Keratinocyte (primary cell): Measurements from ENCODE around the gene GNL3. TPM values are rescaled to one million over a fixed set of nuclear protein-coding genes. Genes with fewer than 3 reads are reported as not detected.

ENCODE experiments used
- DNase-seq: peaks from one replicate; pipeline ENCODE4 v3.0.0-alpha.2; 2011; ENCODE audit warnings: low read depth, missing footprints, low spot score
- FAIRE-seq: peaks from 2 replicates; lab custom pipeline; 2011; peaks lifted over from hg19 to GRCh38; lab: Jason Lieb, UNC
- H2AFZ ChIP-seq: 2 replicates; pipeline ENCODE4 v1.6.0; 2012; ENCODE audit warnings: low read length, control low read depth, inconsistent platforms; ENCODE audit not compliant: control insufficient read depth
- H3K27ac ChIP-seq: 2 replicates; pipeline ENCODE4 v1.5.1; 2011; ENCODE audit warnings: low read length; ENCODE audit not compliant: control insufficient read depth, insufficient read depth
- H3K27me3 ChIP-seq: 3 replicates; pipeline ENCODE4 v1.6.0; 2011; ENCODE audit warnings: low read length; ENCODE audit not compliant: control insufficient read depth, insufficient read depth; ENCODE audit errors: extremely low read depth
- H3K36me3 ChIP-seq, 2 experiments: 2 replicates in 1 of 2; 3 replicates in 1 of 2; pipeline ENCODE4 v1.5.1; 2011; ENCODE audit warnings: low read length in 2 of 2, mild to moderate bottlenecking in 1 of 2; ENCODE audit not compliant: control insufficient read depth in 2 of 2, insufficient read depth in 2 of 2; ENCODE audit errors: extremely low read depth in 1 of 2
- H3K4me1 ChIP-seq: 3 replicates; pipeline ENCODE4 v1.5.1; 2011; ENCODE audit warnings: low read length; ENCODE audit not compliant: control insufficient read depth, insufficient read depth; ENCODE audit errors: extremely low read depth
- H3K4me2 ChIP-seq: 3 replicates; pipeline ENCODE4 v1.6.0; 2011; ENCODE audit warnings: low read depth, low read length; ENCODE audit not compliant: control insufficient read depth, insufficient read depth; ENCODE audit errors: extremely low read depth
- H3K4me3 ChIP-seq, 3 experiments: fragments of 200-600 bp in 1 of 3; sonication (generic) in 1 of 3; 2 replicates in 2 of 3; 3 replicates in 1 of 3; pipeline ENCODE4 v1.5.1; 2011 to 2016; ENCODE audit warnings: low read length in 3 of 3, mild to moderate bottlenecking in 3 of 3, control low read depth in 2 of 3, inconsistent platforms in 1 of 3, low read depth in 1 of 3, mixed read lengths in 1 of 3, mixed run types in 1 of 3, moderate library complexity in 1 of 3; ENCODE audit not compliant: control insufficient read depth in 2 of 3, insufficient read depth in 2 of 3; ENCODE audit errors: extremely low read depth in 1 of 3
- H3K79me2 ChIP-seq: 2 replicates; pipeline ENCODE4 v1.6.0; 2012; ENCODE audit warnings: low read length; ENCODE audit not compliant: control insufficient read depth, insufficient read depth
- H3K9ac ChIP-seq: 3 replicates; pipeline ENCODE4 v1.6.0; 2011; ENCODE audit warnings: low read length; ENCODE audit not compliant: control insufficient read depth, insufficient read depth; ENCODE audit errors: extremely low read depth
- H3K9me1 ChIP-seq: 3 replicates; pipeline ENCODE4 v1.6.0; 2011; ENCODE audit warnings: low read length; ENCODE audit not compliant: control insufficient read depth, insufficient read depth; ENCODE audit errors: extremely low read depth
- H3K9me3 ChIP-seq: 2 replicates; pipeline ENCODE4 v1.5.1; 2012; ENCODE audit warnings: low read depth, low read length; ENCODE audit not compliant: control insufficient read depth
- H4K20me1 ChIP-seq: 3 replicates; pipeline ENCODE4 v1.6.0; 2011; ENCODE audit warnings: low read length; ENCODE audit not compliant: control insufficient read depth, insufficient read depth; ENCODE audit errors: extremely low read depth
- EZH2 ChIP-seq: IDR thresholded peaks from one replicate; pipeline ENCODE4 v1.6.1; 2012; ENCODE audit warnings: inconsistent platforms, mild to moderate bottlenecking, low read length, moderate library complexity
- dilution Hi-C: fragments of 300-500 bp; cut with MboI; formaldehyde crosslinking; loops from one replicate; pipeline ENCODE4 v1.7.0; 2020; ENCODE audit warnings: low sequenced_read_pairs; ENCODE audit not compliant: extremely low pct_ligation_motif_present
- polyA plus RNA-seq, 5 experiments: library from polyadenylated mRNA; depleted of rRNA in 3 of 5; stranded (reverse) in 3 of 5; stranded (forward) in 1 of 5; unstranded in 1 of 5; fragments of >200 nt; gene quantifications; 1 replicate in 1 of 5; 2 replicates in 3 of 5; 3 replicates in 1 of 5; pipeline versions ENCODE4 v1.2.1 to v1.2.3, GENCODE V29; 2011 to 2012; ENCODE audit warnings: missing spikeins in 2 of 5, low read depth in 1 of 5, low replicate concordance in 1 of 5
- TF ChIP-seq, protein P1 (sequence below), 3 experiments: IDR thresholded peaks in 1 of 3; conservative IDR thresholded peaks in 1 of 3; optimal IDR thresholded peaks in 1 of 3; 2 replicates in 2 of 3; 3 replicates in 1 of 3; pipeline versions ENCODE3 to v1.5.1; 2011; ENCODE audit warnings: low read length in 3 of 3, mild to moderate bottlenecking in 3 of 3, moderate library complexity in 2 of 3, control low read depth in 1 of 3, inconsistent platforms in 1 of 3; ENCODE audit not compliant: insufficient read depth in 2 of 3; ENCODE audit errors: extremely low read depth in 1 of 3

GNL3 gene
- polyA plus RNA-seq, 1 donor (not counting 4 experiments of a cell fraction or from before 2014, with no cell fraction given), result 128 TPM

DNA sequence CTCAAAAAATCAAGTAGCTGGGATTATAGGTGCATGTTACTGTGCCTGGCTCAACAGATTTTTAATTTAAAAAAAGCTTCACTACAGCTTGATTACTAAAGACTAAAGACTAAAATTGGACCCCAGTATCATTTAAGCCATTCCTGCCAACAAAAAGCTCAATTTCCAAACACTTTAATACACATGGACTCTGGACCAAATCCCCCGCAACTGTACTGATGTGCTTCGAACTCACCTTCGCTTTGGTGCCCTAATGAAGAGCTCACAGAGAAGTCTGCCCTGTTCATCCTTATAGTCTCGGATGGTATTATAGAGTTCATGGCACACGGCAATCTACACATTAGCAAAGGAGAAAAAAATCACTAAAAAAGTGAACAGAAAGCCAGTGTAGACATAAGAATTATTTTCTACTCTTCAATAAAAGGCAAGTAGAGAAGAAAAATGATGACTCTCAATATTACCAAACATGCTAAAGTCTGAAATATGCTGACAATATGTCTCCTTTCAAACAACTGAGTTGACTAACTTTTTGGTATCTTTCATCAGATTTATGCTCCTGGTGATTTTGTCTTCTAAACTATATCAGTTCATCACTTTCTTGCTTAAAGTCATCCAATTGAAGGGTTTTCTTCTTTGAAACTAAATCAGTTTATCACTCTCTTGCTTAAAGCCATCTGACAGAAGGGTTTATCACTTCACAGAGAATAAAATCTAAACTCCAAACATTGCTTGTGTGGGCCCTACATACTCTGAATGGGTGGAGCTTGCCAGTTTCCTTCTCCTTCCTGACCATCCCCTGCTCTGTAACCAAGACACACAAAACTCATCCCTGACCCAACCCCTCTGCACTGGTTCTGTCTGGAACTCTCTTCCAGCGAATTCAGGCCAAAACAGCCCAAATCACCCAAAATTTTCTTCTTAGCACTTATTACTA lies 7.3 kb upstream of the GNL3 start:
- DNase-seq (no peak), FAIRE-seq (no peak)
- Histone ChIP-seq H3K79me2 (peaks cover 26% of the 10 kb centered on the region), H3K27ac (peak overlapping the region; percentile 71), H4K20me1 (no peaks in the 10 kb centered on the region), H3K9ac (no peak overlapping the region), H3K27me3 (no peaks in the 10 kb centered on the region), H3K4me1 (peaks cover 18% of the 10 kb centered on the region), H3K4me2 (no peak overlapping the region), H2AFZ (no peak overlapping the region), H3K36me3 (peaks cover 17 to 25% of the 10 kb centered on the region in 2 experiments), H3K4me3 (no peak overlapping the region), H3K9me1 (no peaks in the 10 kb centered on the region), H3K9me3 (no peaks in the 10 kb centered on the region)
- TF ChIP-seq EZH2, result no peak
- TF ChIP-seq, protein P1, sequence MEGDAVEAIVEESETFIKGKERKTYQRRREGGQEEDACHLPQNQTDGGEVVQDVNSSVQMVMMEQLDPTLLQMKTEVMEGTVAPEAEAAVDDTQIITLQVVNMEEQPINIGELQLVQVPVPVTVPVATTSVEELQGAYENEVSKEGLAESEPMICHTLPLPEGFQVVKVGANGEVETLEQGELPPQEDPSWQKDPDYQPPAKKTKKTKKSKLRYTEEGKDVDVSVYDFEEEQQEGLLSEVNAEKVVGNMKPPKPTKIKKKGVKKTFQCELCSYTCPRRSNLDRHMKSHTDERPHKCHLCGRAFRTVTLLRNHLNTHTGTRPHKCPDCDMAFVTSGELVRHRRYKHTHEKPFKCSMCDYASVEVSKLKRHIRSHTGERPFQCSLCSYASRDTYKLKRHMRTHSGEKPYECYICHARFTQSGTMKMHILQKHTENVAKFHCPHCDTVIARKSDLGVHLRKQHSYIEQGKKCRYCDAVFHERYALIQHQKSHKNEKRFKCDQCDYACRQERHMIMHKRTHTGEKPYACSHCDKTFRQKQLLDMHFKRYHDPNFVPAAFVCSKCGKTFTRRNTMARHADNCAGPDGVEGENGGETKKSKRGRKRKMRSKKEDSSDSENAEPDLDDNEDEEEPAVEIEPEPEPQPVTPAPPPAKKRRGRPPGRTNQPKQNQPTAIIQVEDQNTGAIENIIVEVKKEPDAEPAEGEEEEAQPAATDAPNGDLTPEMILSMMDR (optimal IDR thresholded peaks at IDR 0.05 in 1 of 3, IDR thresholded peaks at IDR 0.05 in 1 of 3, conservative IDR thresholded peaks at IDR 0.05 in 1 of 3; ENCODE audit: extremely low read depth in 1 of 3, insufficient read depth in 2 of 3, low read length in 3 of 3), result no peak
- dilution Hi-C loops, result no loop called here

DNA sequence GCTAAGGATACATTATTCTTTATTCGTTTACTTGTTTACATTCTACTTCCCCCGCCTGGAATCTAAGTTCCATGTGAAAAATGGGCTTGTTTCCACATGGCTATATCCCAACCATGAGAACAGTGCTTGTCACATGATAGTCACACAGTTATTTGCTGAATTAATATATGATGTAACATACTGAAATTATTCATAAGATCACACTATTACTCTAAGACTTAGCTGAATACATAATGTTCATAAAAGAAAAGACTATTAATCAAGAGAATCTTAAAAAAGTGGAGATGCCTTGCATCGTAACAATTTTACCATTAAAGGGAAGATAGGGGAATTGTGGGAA lies 6.7 kb upstream of the GNL3 start:
- Histone ChIP-seq H3K4me1 (peaks cover 19% of the 10 kb centered on the region), H3K36me3 (peaks cover 17 to 25% of the 10 kb centered on the region in 2 experiments), H3K79me2 (peaks cover 32% of the 10 kb centered on the region)

More for the DNA sequence above, 6.7 kb upstream of the GNL3 start:
- FAIRE-seq (no peak), DNase-seq (no peak)
- TF ChIP-seq, protein P1 (optimal IDR thresholded peaks at IDR 0.05 in 1 of 3, IDR thresholded peaks at IDR 0.05 in 1 of 3, conservative IDR thresholded peaks at IDR 0.05 in 1 of 3; ENCODE audit: extremely low read depth in 1 of 3, insufficient read depth in 2 of 3, low read length in 3 of 3), result no peak
- TF ChIP-seq EZH2, result no peak
- Histone ChIP-seq H3K27ac (peak overlapping the region; percentile 71), H4K20me1 (no peaks in the 10 kb centered on the region), H3K4me2 (no peak overlapping the region), H3K9me1 (no peaks in the 10 kb centered on the region), H3K27me3 (no peaks in the 10 kb centered on the region), H3K9me3 (no peaks in the 10 kb centered on the region), H2AFZ (no peak overlapping the region), H3K9ac (no peak overlapping the region), H3K4me3 (no peak overlapping the region)
- dilution Hi-C loops, result no loop called here
